GM12874 (cell line): ENCODE measurements around the gene C5.

Experiments used
- TF ChIP-seq, protein P1 (sequence below): IDR thresholded peaks from 2 replicates; pipeline ENCODE4 v1.5.1; 2011; ENCODE audit warnings: low read depth, mild to moderate bottlenecking, control low read depth, low read length, moderate library complexity; ENCODE audit not compliant: insufficient read depth

C5 gene

DNA sequence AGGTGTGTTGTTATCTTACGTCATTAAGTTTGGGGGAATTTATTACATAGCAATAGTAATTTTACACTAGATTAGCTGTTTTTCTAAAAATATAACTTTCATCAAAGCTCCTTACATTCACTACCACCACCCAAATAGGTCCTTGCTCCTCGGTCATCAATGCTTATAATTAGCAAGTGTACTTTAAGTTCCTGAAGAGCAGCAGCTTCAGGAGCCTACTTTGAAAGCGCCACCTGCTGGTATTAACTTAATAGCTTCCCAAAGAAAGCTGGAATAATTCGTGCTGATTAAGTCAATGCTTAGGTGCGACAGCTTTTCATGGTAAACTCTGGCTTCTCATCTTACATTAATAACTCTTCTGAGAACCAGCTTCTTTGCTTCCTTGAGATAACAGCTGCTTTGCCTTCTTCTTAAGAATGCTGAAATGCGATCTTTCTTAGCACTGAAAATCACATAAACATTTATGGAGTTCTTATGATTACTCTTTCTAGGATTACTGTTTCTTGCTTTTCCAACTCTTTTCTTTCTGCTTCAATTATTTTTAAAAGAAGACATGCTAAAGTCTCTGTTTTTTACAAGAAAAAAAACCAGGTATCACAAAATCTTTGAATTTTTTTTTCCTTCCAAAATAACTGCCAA, 10.0 kb upstream of the C5 start:
- TF ChIP-seq, protein P1, sequence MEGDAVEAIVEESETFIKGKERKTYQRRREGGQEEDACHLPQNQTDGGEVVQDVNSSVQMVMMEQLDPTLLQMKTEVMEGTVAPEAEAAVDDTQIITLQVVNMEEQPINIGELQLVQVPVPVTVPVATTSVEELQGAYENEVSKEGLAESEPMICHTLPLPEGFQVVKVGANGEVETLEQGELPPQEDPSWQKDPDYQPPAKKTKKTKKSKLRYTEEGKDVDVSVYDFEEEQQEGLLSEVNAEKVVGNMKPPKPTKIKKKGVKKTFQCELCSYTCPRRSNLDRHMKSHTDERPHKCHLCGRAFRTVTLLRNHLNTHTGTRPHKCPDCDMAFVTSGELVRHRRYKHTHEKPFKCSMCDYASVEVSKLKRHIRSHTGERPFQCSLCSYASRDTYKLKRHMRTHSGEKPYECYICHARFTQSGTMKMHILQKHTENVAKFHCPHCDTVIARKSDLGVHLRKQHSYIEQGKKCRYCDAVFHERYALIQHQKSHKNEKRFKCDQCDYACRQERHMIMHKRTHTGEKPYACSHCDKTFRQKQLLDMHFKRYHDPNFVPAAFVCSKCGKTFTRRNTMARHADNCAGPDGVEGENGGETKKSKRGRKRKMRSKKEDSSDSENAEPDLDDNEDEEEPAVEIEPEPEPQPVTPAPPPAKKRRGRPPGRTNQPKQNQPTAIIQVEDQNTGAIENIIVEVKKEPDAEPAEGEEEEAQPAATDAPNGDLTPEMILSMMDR = peak; percentile 62

DNA sequence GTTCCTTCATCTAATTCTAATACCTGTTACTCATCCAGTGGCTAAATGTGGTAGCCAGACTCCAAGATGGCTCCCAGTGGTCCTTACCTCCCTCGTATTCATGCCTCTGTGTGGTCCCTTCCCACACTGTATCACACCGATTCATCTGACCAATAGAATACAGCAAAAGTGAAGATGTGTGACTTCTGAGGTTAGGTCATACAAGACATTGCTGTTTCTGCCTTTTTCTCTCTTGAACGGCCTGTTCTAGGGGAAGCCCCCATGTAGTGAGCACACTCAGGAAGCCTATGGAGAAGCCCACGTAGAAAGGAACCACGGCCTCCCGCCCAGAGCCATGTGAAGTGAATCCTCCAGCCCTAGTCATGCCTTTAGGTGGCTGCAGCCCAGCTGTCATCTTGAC, 9.4 kb upstream of the C5 start:
- TF ChIP-seq, protein P1 = no peak

- TF ChIP-seq, protein P1 = no peak
Measured at GRCh38 chr9:121057821-121058220, 7.7 kb upstream of the C5 start.

- TF ChIP-seq, protein P1 = peak; percentile 77
Measured at GRCh38 chr9:121055642-121056143, 5.6 kb upstream of the C5 start.

DNA sequence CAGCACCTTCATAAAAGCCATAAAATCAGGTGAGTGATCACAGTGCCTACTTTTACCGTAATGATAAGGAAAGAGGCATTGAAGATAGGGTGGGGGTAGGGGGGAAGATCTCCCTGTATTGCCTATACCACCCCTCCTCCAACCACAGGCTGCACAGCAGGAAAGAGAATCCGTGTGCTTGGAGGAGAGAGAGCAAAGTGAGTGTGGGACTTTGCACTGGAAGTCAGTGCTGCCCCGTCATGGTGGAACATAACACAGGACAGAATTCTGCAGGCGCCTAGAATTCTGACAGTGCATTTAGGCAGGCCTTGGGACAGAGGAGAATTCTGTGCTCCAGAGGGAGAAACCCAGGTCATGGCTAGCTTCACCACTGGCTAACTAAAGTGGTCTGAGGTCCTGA, 3.5 kb upstream of the C5 start:
- TF ChIP-seq, protein P1 = no peak

GRCh38 chr9:121048618-121049017, 1.5 kb downstream of the C5 start:
- TF ChIP-seq, protein P1 = no peak

DNA sequence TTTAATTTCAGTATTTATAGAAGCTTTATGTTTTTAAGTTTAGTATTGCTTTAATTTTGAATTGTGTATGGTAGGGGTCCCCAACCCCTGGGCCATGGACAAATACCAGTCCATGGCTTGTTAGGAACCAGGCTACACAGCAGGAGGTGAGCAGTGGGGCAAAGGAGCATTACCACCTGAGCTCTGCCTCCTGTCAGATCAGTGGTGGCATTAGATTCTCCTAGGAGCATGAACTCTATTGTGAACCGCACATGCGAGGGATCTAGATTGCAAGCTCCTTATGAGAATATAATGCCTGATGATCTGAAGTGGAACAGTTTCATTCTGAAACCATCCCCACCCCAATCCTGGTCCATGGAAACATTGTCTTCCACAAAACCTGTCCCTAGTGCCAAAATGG, 1.9 kb downstream of the C5 start:
- TF ChIP-seq, protein P1 = no peak

- TF ChIP-seq, protein P1 = no peak
Measured at GRCh38 chr9:121038804-121039203, 11.3 kb downstream of the C5 start.
